Measurements from ENCODE around the gene PYDC1. TPM values are rescaled to one million over a fixed set of nuclear protein-coding genes. Genes with fewer than 3 reads are reported as not detected.

PYDC1 gene
- total and polyA plus RNA-seq, 2 of the 13 experiments (the other 11 are each of a cell fraction or from before 2014, with no cell fraction given): not detected

DNA sequence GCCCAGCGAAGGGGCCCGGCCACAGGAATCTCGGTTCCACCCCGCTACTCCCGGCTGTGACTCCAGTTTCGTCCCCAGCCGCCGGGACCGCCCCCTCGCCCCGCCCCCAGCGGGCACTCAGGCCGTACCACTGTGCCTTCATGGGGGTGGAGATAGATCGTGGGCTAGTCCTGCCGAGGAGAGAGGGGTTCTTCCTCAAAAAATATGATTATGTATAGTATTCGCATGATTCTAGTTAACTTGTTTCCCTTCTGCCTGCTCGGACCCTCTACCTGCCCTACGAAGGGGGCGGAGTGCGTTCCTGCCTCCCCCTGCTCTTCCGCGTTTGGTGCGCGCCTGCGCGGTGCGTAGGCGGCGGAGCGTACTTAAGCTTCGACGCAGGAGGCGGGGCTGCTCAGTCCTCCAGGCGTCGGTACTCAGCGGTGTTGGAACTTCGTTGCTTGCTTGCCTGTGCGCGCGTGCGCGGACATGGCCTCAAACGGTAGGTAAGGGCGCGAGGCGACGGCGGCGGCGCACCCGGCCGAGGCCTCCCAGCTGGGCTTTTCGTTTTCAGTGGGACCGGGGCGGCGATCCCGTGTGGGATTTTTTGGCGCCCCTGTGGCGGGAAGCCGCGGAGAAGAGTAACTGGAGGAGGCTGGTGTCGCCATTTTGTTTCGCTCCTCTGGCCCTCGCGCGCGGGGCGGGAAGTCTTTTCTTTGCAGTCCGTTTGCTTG lies 37.0 kb downstream of the PYDC1 start, which contains the start of gene FUS (continued):
- peak; percentile 21 for TF ChIP-seq SMAD1 (CRISPR knock-in tag; IDR thresholded peaks at IDR 0.05; ENCODE audit: borderline replicate concordance, low read depth)
- TF ChIP-seq ZSCAN31 (CRISPR knock-in tag; IDR thresholded peaks at IDR 0.05; ENCODE audit: low read depth): peak; percentile 90
- TF ChIP-seq, protein P1, sequence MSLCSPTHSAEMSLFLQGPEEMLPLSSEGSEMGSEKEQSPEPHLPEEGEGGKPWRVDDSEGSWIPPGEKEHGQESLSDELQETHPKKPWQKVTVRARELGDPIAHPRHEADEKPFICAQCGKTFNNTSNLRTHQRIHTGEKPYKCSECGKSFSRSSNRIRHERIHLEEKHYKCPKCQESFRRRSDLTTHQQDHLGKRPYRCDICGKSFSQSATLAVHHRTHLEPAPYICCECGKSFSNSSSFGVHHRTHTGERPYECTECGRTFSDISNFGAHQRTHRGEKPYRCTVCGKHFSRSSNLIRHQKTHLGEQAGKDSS (CRISPR knock-in tag; IDR thresholded peaks at IDR 0.05; ENCODE audit: borderline replicate concordance, low read depth): no peak; the same call in 1 of the 2 replicates
- TF ChIP-seq, protein P2, sequence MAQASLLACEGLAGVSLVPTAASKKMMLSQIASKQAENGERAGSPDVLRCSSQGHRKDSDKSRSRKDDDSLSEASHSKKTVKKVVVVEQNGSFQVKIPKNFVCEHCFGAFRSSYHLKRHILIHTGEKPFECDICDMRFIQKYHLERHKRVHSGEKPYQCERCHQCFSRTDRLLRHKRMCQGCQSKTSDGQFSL (CRISPR knock-in tag; IDR thresholded peaks at IDR 0.05): no peak
- TF ChIP-seq ZNF720 (CRISPR knock-in tag; IDR thresholded peaks at IDR 0.05): 0 out of 2 replicates have a peak, but pooled peaks have one; percentile 81
- TF ChIP-seq ZBTB8A (CRISPR knock-in tag; IDR thresholded peaks at IDR 0.05; ENCODE audit: borderline replicate concordance, low read depth): 0 out of 2 replicates have a peak, but pooled peaks have one; percentile 15
- peak; percentile 86; the same call in 1 of the 2 replicates for TF ChIP-seq ZNF430 (CRISPR knock-in tag; IDR thresholded peaks at IDR 0.05)
- peak; percentile 89 for TF ChIP-seq ZNF138 (CRISPR knock-in tag; IDR thresholded peaks at IDR 0.05; ENCODE audit: low read depth)
- TF ChIP-seq ZFP90 (CRISPR knock-in tag; IDR thresholded peaks at IDR 0.05; ENCODE audit: borderline replicate concordance): peak; percentile 80
- TF ChIP-seq ZIK1 (CRISPR knock-in tag; IDR thresholded peaks at IDR 0.05; ENCODE audit: borderline replicate concordance, low read depth): no peak; the same call in 1 of the 2 replicates
- no peak for TF ChIP-seq HDAC2 (CRISPR knock-in tag; IDR thresholded peaks at IDR 0.05)
- peak; percentile 84; the same call in 1 of the 2 replicates for TF ChIP-seq ZNF782 (CRISPR knock-in tag; IDR thresholded peaks at IDR 0.05; ENCODE audit: borderline replicate concordance)
- no peak; the same call in 1 of the 2 replicates for TF ChIP-seq MYNN (CRISPR knock-in tag; IDR thresholded peaks at IDR 0.05; ENCODE audit: low read depth)
- TF ChIP-seq FOXP1 (IDR thresholded peaks at IDR 0.05): no peak
- TF ChIP-seq FOXP1 (CRISPR knock-in tag; IDR thresholded peaks at IDR 0.05): no peak
- TF ChIP-seq THAP11 (CRISPR knock-in tag; IDR thresholded peaks at IDR 0.05): peak; percentile 83
- peak; percentile 99 for TF ChIP-seq BHLHE40 (IDR thresholded peaks at IDR 0.05; ENCODE audit: low read length)
- TF ChIP-seq, protein P3, sequence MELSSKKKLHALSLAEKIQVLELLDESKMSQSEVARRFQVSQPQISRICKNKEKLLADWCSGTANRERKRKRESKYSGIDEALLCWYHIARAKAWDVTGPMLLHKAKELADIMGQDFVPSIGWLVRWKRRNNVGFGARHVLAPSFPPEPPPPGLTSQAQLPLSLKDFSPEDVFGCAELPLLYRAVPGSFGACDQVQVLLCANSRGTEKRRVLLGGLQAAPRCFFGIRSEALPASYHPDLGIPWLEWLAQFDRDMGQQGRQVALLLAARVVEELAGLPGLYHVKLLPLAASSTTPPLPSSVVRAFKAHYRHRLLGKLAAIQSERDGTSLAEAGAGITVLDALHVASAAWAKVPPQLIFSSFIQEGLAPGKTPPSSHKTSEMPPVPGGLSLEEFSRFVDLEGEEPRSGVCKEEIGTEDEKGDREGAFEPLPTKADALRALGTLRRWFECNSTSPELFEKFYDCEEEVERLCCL (CRISPR knock-in tag; IDR thresholded peaks at IDR 0.05; ENCODE audit: borderline replicate concordance): 0 out of 2 replicates have a peak, but pooled peaks have one; percentile 18
- peak; percentile 42; the same call in 1 of the 2 replicates for TF ChIP-seq MAFF (IDR thresholded peaks at IDR 0.05; ENCODE audit: low read depth, low read length)
- TF ChIP-seq ZNF253 (CRISPR knock-in tag; IDR thresholded peaks at IDR 0.05; ENCODE audit: borderline replicate concordance): no peak
- TF ChIP-seq ZBTB7A (CRISPR knock-in tag; IDR thresholded peaks at IDR 0.05): peak; percentile 89
- TF ChIP-seq ZNF737 (CRISPR knock-in tag; IDR thresholded peaks at IDR 0.05; ENCODE audit: borderline replicate concordance): no peak; the same call in 1 of the 2 replicates
- no peak for TF ChIP-seq AGO1 (IDR thresholded peaks at IDR 0.05; ENCODE audit: low read depth, low read length, poor library complexity, severe bottlenecking)
- peak; percentile 93 for TF ChIP-seq ZNF883 (CRISPR knock-in tag; IDR thresholded peaks at IDR 0.05; ENCODE audit: not compliant biosample characterization)
- no peak for TF ChIP-seq ZNF549 (CRISPR knock-in tag; IDR thresholded peaks at IDR 0.05)

Measured in HepG2 (cell line).